ENCODE measurements around the gene CFH. TPM values are rescaled to one million over a fixed set of nuclear protein-coding genes. Genes with fewer than 3 reads are reported as not detected.

The CFH gene
- total and polyA plus RNA-seq, 7 donors = 5.3 to 40.2 (median 31.6) TPM

DNA sequence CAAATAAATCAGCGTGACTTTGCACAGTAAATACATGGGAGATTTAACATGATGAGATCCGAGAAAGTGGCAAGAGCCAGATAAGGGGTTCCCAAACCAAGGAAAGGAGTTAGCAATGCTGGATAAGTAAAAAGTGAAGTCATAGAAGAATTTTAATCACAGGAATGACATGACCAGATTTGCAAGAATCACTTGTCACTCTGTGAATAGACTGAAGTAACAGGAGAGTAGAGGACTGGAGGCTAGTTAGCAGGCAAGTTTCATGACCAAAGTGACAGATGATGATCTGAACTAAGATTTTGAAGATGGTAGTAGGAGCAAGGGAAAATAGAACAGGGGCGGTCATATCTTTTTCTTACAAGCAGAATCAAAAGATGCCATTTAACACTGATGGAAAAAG, 8.4 kb downstream of the CFH start:
- Histone ChIP-seq H3K27ac (no peak overlapping the region), H3K36me3 (no peaks in the 10 kb centered on the region), H3K27me3 (no peaks in the 10 kb centered on the region), H3K4me3 (no peak overlapping the region), H3K4me1 (peaks cover 0 to 5% (median 0%) of the 10 kb centered on the region in 4 donors), H3K9me3 (no peaks in the 10 kb centered on the region)
- 71 to 79% methylated on average over 3 of the region's 3 CpGs for WGBS, 2 donors
- DNase-seq = no peak
- TF ChIP-seq, protein P1, sequence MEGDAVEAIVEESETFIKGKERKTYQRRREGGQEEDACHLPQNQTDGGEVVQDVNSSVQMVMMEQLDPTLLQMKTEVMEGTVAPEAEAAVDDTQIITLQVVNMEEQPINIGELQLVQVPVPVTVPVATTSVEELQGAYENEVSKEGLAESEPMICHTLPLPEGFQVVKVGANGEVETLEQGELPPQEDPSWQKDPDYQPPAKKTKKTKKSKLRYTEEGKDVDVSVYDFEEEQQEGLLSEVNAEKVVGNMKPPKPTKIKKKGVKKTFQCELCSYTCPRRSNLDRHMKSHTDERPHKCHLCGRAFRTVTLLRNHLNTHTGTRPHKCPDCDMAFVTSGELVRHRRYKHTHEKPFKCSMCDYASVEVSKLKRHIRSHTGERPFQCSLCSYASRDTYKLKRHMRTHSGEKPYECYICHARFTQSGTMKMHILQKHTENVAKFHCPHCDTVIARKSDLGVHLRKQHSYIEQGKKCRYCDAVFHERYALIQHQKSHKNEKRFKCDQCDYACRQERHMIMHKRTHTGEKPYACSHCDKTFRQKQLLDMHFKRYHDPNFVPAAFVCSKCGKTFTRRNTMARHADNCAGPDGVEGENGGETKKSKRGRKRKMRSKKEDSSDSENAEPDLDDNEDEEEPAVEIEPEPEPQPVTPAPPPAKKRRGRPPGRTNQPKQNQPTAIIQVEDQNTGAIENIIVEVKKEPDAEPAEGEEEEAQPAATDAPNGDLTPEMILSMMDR (IDR thresholded peaks at IDR 0.05) = no peak
- TF ChIP-seq EP300 (IDR thresholded peaks at IDR 0.05) = no peak
- TF ChIP-seq POLR2A (IDR thresholded peaks at IDR 0.05) = no peak
- no peak for TF ChIP-seq POLR2AphosphoS5 (IDR thresholded peaks at IDR 0.05)
- intact Hi-C loops (cut with DNase I) = loop anchor here (2.0 kb wide), 3 partner anchors 307 to 511 kb away; no protein-coding TSS in a partner anchor

DNA sequence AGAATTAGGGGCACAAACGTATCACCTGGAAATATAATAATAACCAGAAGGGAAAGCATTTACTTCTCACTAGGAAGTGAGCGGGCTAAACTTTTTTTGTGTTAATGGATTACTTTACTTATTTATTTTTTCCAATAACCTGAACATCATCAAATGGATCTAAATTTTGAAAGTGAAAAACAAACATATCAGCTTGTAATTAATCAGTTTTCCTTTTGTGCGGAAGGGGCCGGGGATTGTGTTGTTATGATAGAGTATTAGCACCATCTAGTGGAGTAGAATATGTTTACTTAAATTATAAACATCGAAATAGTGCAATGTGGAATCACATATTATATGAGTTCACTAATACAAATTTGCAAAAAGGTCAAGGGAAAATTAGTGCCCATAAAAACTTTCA, 9.0 kb downstream of the CFH start:
- no peak for DNase-seq
- Histone ChIP-seq H3K9me3 (no peaks in the 10 kb centered on the region), H3K4me3 (peak overlapping the region in 3 of 4 donors; percentile 10 to 32 (median 22)), H3K4me1 (peaks cover 0 to 5% (median 0%) of the 10 kb centered on the region in 4 donors), H3K27me3 (no peaks in the 10 kb centered on the region), H3K36me3 (no peaks in the 10 kb centered on the region), H3K27ac (no peak overlapping the region)
- TF ChIP-seq EP300 (IDR thresholded peaks at IDR 0.05) (no peak), POLR2AphosphoS5 (IDR thresholded peaks at IDR 0.05) (no peak), POLR2A (IDR thresholded peaks at IDR 0.05) (no peak)
- TF ChIP-seq, protein P1 (IDR thresholded peaks at IDR 0.05) = peak; percentile 32 to 55 (median 38)
- WGBS, 2 donors = 15 to 18% methylated on average over 5 of the region's 5 CpGs
- intact Hi-C loops (cut with DNase I) = loop anchor here (2.0 kb wide), 3 partner anchors 308 to 512 kb away; no protein-coding TSS in a partner anchor

DNA sequence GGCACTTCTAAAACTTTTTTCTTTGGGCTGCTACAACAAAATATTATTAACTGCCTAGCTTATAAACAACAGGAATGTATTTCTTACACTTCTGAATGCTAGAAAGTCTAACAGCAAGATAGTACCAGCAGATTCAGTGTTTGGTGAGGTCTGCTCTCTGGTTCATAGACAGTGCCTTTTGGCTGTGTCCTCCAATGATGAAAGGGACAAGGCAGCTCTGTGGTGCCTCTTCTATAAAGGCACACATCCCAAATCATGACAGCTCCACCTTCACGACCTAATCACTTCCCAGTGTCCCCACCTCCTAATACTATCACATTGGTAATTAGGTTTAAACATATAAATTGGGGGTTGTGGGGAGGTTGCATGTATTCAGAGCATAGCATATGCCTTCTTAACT, 9.5 kb downstream of the CFH start:
- 0 to 12% methylated on average over 1 of the region's 1 CpG for WGBS, 2 donors
- intact Hi-C loops (cut with DNase I) = loop anchor here (2.0 kb wide), 3 partner anchors 309 to 513 kb away; no protein-coding TSS in a partner anchor
- Histone ChIP-seq H3K4me1 (peaks cover 0 to 5% (median 0%) of the 10 kb centered on the region in 4 donors), H3K4me3 (no peak overlapping the region), H3K36me3 (no peaks in the 10 kb centered on the region), H3K27ac (no peak overlapping the region), H3K27me3 (no peaks in the 10 kb centered on the region), H3K9me3 (no peaks in the 10 kb centered on the region)
- no peak for DNase-seq
- TF ChIP-seq POLR2AphosphoS5 (IDR thresholded peaks at IDR 0.05) (no peak), EP300 (IDR thresholded peaks at IDR 0.05) (no peak), POLR2A (IDR thresholded peaks at IDR 0.05) (no peak)
- TF ChIP-seq, protein P1 (IDR thresholded peaks at IDR 0.05) = no peak

DNA sequence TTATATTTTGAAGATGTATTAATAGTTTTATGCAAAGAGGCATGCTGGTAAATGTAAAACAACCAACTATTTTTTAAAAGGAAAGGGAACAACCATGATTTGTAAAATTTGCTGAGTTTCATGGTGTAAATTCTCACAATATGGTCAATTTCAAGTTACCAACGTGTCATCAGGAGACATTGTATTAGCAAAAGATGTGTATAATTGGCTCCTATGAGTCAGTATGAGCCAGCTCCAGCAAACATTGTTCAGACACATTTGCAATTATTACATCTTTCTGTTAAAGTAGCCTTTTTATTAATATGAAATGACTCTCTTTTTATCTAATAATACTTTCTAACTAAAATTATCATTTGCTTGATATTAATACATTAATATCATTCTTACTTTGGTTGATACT, 15.3 kb downstream of the CFH start:
- intact Hi-C loops (cut with DNase I) = no loop called here
- Histone ChIP-seq H3K27ac (no peak overlapping the region), H3K27me3 (no peaks in the 10 kb centered on the region), H3K9me3 (peaks cover 0 to 4% (median 0%) of the 10 kb centered on the region in 4 donors), H3K4me3 (no peak overlapping the region), H3K36me3 (no peaks in the 10 kb centered on the region), H3K4me1 (no peaks in the 10 kb centered on the region)
- DNase-seq = no peak
- TF ChIP-seq, protein P1 (IDR thresholded peaks at IDR 0.05) = no peak
- no peak for TF ChIP-seq POLR2AphosphoS5 (IDR thresholded peaks at IDR 0.05)
- no peak for TF ChIP-seq EP300 (IDR thresholded peaks at IDR 0.05)
- no peak for TF ChIP-seq POLR2A (IDR thresholded peaks at IDR 0.05)
- WGBS, 2 donors = 45 to 81% methylated on average over 1 of the region's 1 CpG

DNA sequence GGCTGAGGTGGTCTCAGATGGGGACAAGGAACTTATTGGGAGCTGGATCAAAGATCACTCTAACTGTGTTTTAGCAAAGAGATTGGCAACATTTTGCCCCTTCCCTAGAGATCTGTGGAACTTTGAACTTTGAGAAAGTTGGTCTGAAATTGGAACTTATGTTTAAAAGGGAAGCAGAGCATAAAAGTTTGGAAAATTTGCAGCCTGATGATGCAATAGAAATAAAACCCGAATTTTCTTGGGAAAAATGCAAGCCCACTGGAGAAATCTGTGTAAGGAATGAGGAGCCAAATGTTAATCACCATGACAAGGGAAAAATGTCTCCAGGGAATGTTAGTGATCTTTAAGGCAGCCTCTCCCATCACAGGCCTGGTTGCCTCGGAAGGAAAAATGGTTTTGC, 17.2 kb downstream of the CFH start:
- WGBS, 2 donors = 75 to 85% methylated on average over 2 of the region's 2 CpGs
- DNase-seq = no peak
- TF ChIP-seq, protein P1 (IDR thresholded peaks at IDR 0.05) = no peak
- TF ChIP-seq POLR2AphosphoS5 (IDR thresholded peaks at IDR 0.05) = no peak
- TF ChIP-seq POLR2A (IDR thresholded peaks at IDR 0.05) = no peak
- no peak for TF ChIP-seq EP300 (IDR thresholded peaks at IDR 0.05)
- intact Hi-C loops (cut with DNase I) = no loop called here
- H3K9me3 ChIP-seq = peaks cover 0 to 4% (median 0%) of the 10 kb centered on the region in 4 donors
- H3K36me3 ChIP-seq = no peaks in the 10 kb centered on the region
- H3K27ac ChIP-seq = no peak overlapping the region
- no peaks in the 10 kb centered on the region for H3K27me3 ChIP-seq
- no peaks in the 10 kb centered on the region for H3K4me1 ChIP-seq
- no peak overlapping the region for H3K4me3 ChIP-seq
